Astrocyte (in vitro differentiated cells and primary cell): ENCODE measurements around the gene PRRX1. TPM values are rescaled to one million over a fixed set of nuclear protein-coding genes. Genes with fewer than 3 reads are reported as not detected.

Experiments
- DNase-seq: peaks from one replicate; pipeline ENCODE4 v3.0.0-alpha.2; 2010; ENCODE audit warnings: low read depth
- FAIRE-seq: peaks from 2 replicates; lab custom pipeline; 2011; peaks lifted over from hg19 to GRCh38; lab: Jason Lieb, UNC
- H2AFZ ChIP-seq: 2 replicates; pipeline ENCODE4 v1.6.0; 2012; ENCODE audit warnings: low read depth, low read length, inconsistent platforms
- H3K27ac ChIP-seq: 2 replicates; pipeline ENCODE4 v1.5.1; 2011; ENCODE audit warnings: low read depth, low read length, inconsistent platforms
- H3K27me3 ChIP-seq: 2 replicates; pipeline ENCODE4 v1.6.0; 2011; ENCODE audit warnings: low read length, inconsistent platforms; ENCODE audit not compliant: insufficient read depth
- H3K36me3 ChIP-seq: 2 replicates; pipeline ENCODE4 v1.5.1; 2011; ENCODE audit warnings: low read length, inconsistent platforms; ENCODE audit not compliant: insufficient read depth
- H3K4me1 ChIP-seq: 2 replicates; pipeline ENCODE4 v1.5.1; 2011; ENCODE audit warnings: low read length, inconsistent platforms; ENCODE audit not compliant: insufficient read depth
- H3K4me2 ChIP-seq: 2 replicates; pipeline ENCODE4 v1.6.0; 2012; ENCODE audit warnings: low read length, inconsistent platforms
- H3K4me3 ChIP-seq: 2 replicates; pipeline ENCODE4 v1.5.1; 2011; ENCODE audit warnings: low read depth, mild to moderate bottlenecking, low read length, inconsistent platforms; ENCODE audit not compliant: insufficient read depth
- H3K79me2 ChIP-seq: 2 replicates; pipeline ENCODE4 v1.6.0; 2012; ENCODE audit warnings: mild to moderate bottlenecking, low read length, inconsistent platforms; ENCODE audit not compliant: insufficient read depth
- H3K9ac ChIP-seq: 2 replicates; pipeline ENCODE4 v1.6.0; 2012; ENCODE audit warnings: mild to moderate bottlenecking, low read length, inconsistent platforms
- H3K9me3 ChIP-seq: 2 replicates; pipeline ENCODE4 v1.5.1; 2012; ENCODE audit warnings: low read depth, mild to moderate bottlenecking, low read length, inconsistent platforms; ENCODE audit not compliant: insufficient read depth
- H4K20me1 ChIP-seq: 2 replicates; pipeline ENCODE4 v1.6.0; 2012; ENCODE audit warnings: low read length, inconsistent platforms; ENCODE audit not compliant: insufficient read depth
- H3K27ac Mint-ChIP-seq: one replicate; pipeline ENCODE4 v1.8.0; 2021; ENCODE audit warnings: mild to moderate bottlenecking, mixed read lengths; ENCODE audit not compliant: unreplicated experiment
- H3K27me3 Mint-ChIP-seq: one replicate; pipeline ENCODE4 v1.8.0; 2021; ENCODE audit warnings: low read depth, mixed read lengths; ENCODE audit not compliant: unreplicated experiment
- H3K36me3 Mint-ChIP-seq: one replicate; pipeline ENCODE4 v1.8.0; 2021; ENCODE audit warnings: low read depth, mixed read lengths; ENCODE audit not compliant: unreplicated experiment
- H3K4me1 Mint-ChIP-seq: one replicate; pipeline ENCODE4 v1.8.0; 2021; ENCODE audit warnings: low read depth, mixed read lengths; ENCODE audit not compliant: unreplicated experiment
- H3K4me3 Mint-ChIP-seq: one replicate; pipeline ENCODE4 v1.8.0; 2021; ENCODE audit warnings: mild to moderate bottlenecking, moderate library complexity, mixed read lengths; ENCODE audit not compliant: unreplicated experiment
- H3K9me3 Mint-ChIP-seq: one replicate; pipeline ENCODE4 v1.8.0; 2021; ENCODE audit warnings: mild to moderate bottlenecking, mixed read lengths; ENCODE audit not compliant: unreplicated experiment
- CTCF ChIP-seq: IDR thresholded peaks from 2 replicates; pipeline ENCODE4 v1.5.1; 2011; ENCODE audit warnings: low read depth, mild to moderate bottlenecking, inconsistent platforms, low read length, moderate library complexity; ENCODE audit not compliant: insufficient read depth
- EZH2 ChIP-seq: IDR thresholded peaks from 2 replicates; pipeline ENCODE4 v1.6.1; 2012; ENCODE audit warnings: mild to moderate bottlenecking, low read length, inconsistent platforms; ENCODE audit not compliant: insufficient read depth
- total RNA-seq: library from RNA; stranded (reverse); gene quantifications from 2 replicates; pipeline ENCODE4 v1.2.1, GENCODE V29; 2021

PRRX1 gene
- total RNA-seq, 1 donor from 2014 or later = 1.3 TPM

GRCh38 chr1:170660871-170661645 lies 2.9 kb upstream of the PRRX1 start:
- no peaks in the 10 kb centered on the region for H3K36me3 Mint-ChIP-seq
- H3K27me3 ChIP-seq = no peaks in the 10 kb centered on the region
- H3K27ac ChIP-seq = peak overlapping the region; percentile 22
- no peaks in the 10 kb centered on the region for H3K36me3 ChIP-seq
- H3K4me3 Mint-ChIP-seq = peak overlapping the region; percentile 28
- H3K27me3 Mint-ChIP-seq = peaks cover 74% of the 10 kb centered on the region
- H3K9ac ChIP-seq = peak overlapping the region; percentile 98
- H3K4me1 Mint-ChIP-seq = peaks cover 6% of the 10 kb centered on the region
- DNase-seq (no peak), FAIRE-seq (no peak)
- no peaks in the 10 kb centered on the region for H3K9me3 ChIP-seq
- peaks cover 32% of the 10 kb centered on the region for H3K79me2 ChIP-seq
- no peak for TF ChIP-seq CTCF
- TF ChIP-seq EZH2 = peak; percentile 43
- H3K27ac Mint-ChIP-seq = no peak overlapping the region
- peak overlapping the region; percentile 53 for H3K4me3 ChIP-seq
- peak overlapping the region; percentile 90 for H3K4me2 ChIP-seq
- peaks cover 21% of the 10 kb centered on the region for H3K4me1 ChIP-seq
- peaks cover 5% of the 10 kb centered on the region for H3K9me3 Mint-ChIP-seq
- no peaks in the 10 kb centered on the region for H4K20me1 ChIP-seq
- H2AFZ ChIP-seq = peak overlapping the region; percentile 82

GRCh38 chr1:170661646-170662411 lies 2.1 kb upstream of the PRRX1 start:
- peak overlapping the region; percentile 94 for H3K27ac ChIP-seq
- H3K79me2 ChIP-seq = peaks cover 39% of the 10 kb centered on the region
- FAIRE-seq (no peak), DNase-seq (peak; percentile 43)
- TF ChIP-seq CTCF (peak; percentile 4), EZH2 (peak; percentile 1)
- peak overlapping the region; percentile 76 for H2AFZ ChIP-seq
- H3K27me3 ChIP-seq = no peaks in the 10 kb centered on the region
- peak overlapping the region; percentile 90 for H3K4me2 ChIP-seq
- peak overlapping the region; percentile 66 for H3K4me3 Mint-ChIP-seq
- peaks cover 26% of the 10 kb centered on the region for H3K4me1 ChIP-seq
- H3K4me1 Mint-ChIP-seq = peaks cover 6% of the 10 kb centered on the region
- H3K9me3 Mint-ChIP-seq = peaks cover 10% of the 10 kb centered on the region
- H4K20me1 ChIP-seq = no peaks in the 10 kb centered on the region
- H3K9ac ChIP-seq = peak overlapping the region; percentile 98
- no peaks in the 10 kb centered on the region for H3K36me3 ChIP-seq
- no peak overlapping the region for H3K27ac Mint-ChIP-seq
- H3K9me3 ChIP-seq = no peaks in the 10 kb centered on the region
- peaks cover 82% of the 10 kb centered on the region for H3K27me3 Mint-ChIP-seq
- no peaks in the 10 kb centered on the region for H3K36me3 Mint-ChIP-seq
- H3K4me3 ChIP-seq = peak overlapping the region; percentile 91
